Kidney epithelial cell (primary cell): ENCODE data around the gene KLHL3. TPM values are rescaled to one million over a fixed set of nuclear protein-coding genes. Genes with fewer than 3 reads are reported as not detected.
A peak's percentile ranks its signal among the peaks of the same experiment; 100 is the strongest.

ENCODE experiments used
- DNase-seq: peaks from one replicate; pipeline ENCODE4 v3.0.0-alpha.2; 2010; ENCODE audit warnings: low read depth
- H3K27me3 ChIP-seq: 2 replicates; pipeline ENCODE4 v1.6.0; 2011; ENCODE audit warnings: low read length; ENCODE audit not compliant: control insufficient read depth, insufficient read depth
- H3K36me3 ChIP-seq: 2 replicates; pipeline ENCODE4 v1.5.1; 2011; ENCODE audit warnings: low read length; ENCODE audit not compliant: control insufficient read depth, insufficient read depth
- H3K4me3 ChIP-seq: 2 replicates; pipeline ENCODE4 v1.5.1; 2011; ENCODE audit warnings: low read depth, mild to moderate bottlenecking, control low read depth, low read length
- total RNA-seq: library from RNA; depleted of rRNA; stranded (reverse); fragments of >200 nt; gene quantifications from 2 replicates; pipeline ENCODE4 v1.2.3, GENCODE V29; 2015
- TF ChIP-seq, protein P1 (sequence below): IDR thresholded peaks from 2 replicates; pipeline ENCODE4 v1.5.1; 2011; ENCODE audit warnings: mild to moderate bottlenecking, moderate library complexity, low read length, control low read depth, inconsistent platforms; ENCODE audit not compliant: insufficient read depth, poor library complexity, severe bottlenecking

Gene KLHL3
- total RNA-seq, 1 donor from 2014 or later: 2.8 TPM

DNA sequence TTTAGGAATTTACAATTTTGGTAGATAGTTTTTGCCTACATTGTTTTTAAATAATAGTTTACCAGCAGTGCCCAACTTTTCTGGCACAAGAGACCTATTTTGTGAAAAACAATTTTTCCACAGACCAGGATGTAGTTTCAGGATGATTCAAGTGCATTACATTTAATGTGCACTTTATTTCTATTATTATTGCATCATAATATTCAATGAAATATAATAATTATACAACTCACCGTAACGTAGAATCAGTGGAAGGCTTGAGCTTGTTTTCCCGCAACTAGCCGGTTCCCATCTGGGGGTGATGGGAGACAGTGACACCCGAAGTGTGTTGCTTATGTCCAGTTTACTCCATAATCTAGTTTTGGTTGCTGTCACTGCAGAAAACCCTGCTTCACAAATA, 21.7 kb upstream of the KLHL3 start:
- no peak for DNase-seq
- TF ChIP-seq, protein P1, sequence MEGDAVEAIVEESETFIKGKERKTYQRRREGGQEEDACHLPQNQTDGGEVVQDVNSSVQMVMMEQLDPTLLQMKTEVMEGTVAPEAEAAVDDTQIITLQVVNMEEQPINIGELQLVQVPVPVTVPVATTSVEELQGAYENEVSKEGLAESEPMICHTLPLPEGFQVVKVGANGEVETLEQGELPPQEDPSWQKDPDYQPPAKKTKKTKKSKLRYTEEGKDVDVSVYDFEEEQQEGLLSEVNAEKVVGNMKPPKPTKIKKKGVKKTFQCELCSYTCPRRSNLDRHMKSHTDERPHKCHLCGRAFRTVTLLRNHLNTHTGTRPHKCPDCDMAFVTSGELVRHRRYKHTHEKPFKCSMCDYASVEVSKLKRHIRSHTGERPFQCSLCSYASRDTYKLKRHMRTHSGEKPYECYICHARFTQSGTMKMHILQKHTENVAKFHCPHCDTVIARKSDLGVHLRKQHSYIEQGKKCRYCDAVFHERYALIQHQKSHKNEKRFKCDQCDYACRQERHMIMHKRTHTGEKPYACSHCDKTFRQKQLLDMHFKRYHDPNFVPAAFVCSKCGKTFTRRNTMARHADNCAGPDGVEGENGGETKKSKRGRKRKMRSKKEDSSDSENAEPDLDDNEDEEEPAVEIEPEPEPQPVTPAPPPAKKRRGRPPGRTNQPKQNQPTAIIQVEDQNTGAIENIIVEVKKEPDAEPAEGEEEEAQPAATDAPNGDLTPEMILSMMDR: no peak
- Histone ChIP-seq H3K36me3 (no peaks in the 10 kb centered on the region), H3K4me3 (no peak overlapping the region), H3K27me3 (no peaks in the 10 kb centered on the region)

DNA sequence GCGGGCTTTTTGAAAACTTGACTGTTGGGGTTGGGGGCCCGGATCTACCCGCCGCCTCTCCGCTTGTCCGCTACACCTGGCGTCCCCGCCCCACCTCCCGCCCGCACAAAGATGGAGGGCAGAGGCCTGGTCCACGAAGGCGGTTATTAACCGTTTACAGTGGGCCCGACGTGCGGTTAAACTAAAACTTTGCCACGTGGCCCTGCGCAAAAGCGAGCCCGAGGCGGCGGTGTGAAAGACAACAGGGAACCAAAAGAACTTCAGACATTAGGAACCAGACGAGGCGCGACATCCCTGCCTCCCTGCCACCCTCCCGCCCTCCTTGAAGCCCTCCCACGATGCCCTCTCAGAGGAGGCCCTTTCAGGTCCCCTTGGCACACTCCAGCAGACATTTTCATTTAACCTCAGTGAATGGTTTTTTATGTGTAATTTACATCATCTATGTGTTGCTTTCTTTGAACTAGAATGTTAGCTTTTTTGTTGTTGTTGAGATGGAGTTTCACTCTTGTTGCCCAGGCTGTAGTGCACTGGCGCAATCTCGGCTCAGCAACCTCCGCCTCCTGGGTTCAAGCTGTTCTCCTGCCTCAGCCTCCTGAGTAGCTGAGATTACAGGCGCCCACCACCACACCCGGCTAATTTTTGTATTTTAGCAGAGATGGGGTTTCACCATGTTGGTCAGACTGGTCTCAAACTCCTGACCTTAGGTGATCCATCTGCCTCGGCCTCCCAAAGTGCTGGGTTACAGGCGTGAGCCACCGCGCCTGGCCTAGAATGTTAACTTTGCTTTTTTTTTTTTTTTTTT, 19.3 kb upstream of the KLHL3 start:
- peak overlapping the region; percentile 74 for H3K4me3 ChIP-seq
- TF ChIP-seq, protein P1: no peak
- DNase-seq: no peak
- no peaks in the 10 kb centered on the region for H3K27me3 ChIP-seq
- no peaks in the 10 kb centered on the region for H3K36me3 ChIP-seq

DNA sequence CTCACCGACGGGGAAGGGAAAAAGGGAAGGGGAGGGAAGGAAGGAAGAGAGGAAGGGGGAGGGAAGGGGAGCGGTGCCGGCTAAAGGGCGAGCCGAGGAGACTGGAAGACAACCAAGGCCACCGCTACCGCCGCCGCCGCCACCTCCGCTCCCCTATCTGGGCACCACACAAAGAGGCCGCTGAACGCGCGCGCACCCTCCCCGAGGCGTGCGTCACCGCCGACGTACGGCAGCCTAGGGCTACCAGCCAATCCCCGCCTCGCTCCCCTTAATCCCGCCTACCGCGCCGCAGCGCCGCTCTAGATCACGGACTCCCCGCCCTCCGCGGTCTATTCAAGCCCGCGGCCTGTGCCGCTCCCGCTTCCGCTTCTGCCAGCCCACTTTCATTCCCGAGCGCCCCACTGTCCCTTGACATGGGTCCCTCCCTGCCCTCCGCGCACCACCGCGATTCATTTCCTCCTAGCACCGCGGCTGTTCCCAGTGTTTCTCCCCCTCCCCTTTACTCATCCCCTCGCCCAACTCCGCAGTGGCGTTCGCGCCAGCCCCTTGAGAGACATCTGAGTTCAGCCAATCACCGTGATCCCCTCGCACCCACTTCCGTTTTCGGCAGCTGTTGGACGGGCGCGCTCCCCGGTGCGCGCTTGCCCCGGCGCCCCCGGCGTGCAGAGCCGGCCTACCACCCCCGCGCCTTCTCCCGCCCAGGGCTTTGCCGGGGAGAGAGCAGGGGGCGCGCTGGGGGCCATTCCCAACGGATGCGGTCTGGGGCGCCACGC, 18.5 kb upstream of the KLHL3 start, which contains the start of gene HNRNPA0:
Gene HNRNPA0 (minus strand): TSS at position 176 of the 773 bp plus-strand sequence. CDS start 297 bp downstream, outside the sequence.
- TF ChIP-seq, protein P1: no peak

DNA sequence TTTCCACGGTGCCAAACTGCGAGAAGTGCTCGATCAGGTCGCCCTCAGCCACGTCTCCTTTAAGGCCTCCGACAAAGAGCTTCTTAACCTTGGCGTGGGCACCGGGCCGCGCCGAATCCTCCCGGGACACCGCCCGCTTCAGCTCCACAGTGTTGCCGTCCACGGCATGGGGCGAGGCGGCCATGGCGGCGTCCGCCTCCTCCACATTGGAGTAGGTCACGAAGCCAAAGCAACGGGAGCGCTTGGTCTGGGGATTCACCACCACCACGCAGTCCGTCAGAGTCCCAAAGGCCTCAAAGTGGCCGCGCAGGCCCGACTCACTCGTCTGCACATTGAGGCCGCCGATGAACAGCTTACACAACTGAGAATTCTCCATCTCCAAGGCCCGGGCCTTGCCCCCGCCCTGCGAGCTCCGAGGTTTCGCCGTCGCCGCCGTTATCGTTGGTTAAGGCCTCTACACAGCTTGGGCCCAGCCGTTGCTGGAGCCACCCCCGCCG, 17.9 kb upstream of the KLHL3 start:
- TF ChIP-seq, protein P1: no peak
- no peaks in the 10 kb centered on the region for H3K36me3 ChIP-seq
- DNase-seq: no peak

More for the DNA sequence above, 18.5 kb upstream of the KLHL3 start, which contains the start of gene HNRNPA0:
- H3K4me3 ChIP-seq: peak within 1 kb of the TSS; percentile 74
- no peaks in the 10 kb centered on the region for H3K27me3 ChIP-seq
- H3K36me3 ChIP-seq: no peaks in the 10 kb centered on the region
- DNase-seq: peak; percentile 83

DNA sequence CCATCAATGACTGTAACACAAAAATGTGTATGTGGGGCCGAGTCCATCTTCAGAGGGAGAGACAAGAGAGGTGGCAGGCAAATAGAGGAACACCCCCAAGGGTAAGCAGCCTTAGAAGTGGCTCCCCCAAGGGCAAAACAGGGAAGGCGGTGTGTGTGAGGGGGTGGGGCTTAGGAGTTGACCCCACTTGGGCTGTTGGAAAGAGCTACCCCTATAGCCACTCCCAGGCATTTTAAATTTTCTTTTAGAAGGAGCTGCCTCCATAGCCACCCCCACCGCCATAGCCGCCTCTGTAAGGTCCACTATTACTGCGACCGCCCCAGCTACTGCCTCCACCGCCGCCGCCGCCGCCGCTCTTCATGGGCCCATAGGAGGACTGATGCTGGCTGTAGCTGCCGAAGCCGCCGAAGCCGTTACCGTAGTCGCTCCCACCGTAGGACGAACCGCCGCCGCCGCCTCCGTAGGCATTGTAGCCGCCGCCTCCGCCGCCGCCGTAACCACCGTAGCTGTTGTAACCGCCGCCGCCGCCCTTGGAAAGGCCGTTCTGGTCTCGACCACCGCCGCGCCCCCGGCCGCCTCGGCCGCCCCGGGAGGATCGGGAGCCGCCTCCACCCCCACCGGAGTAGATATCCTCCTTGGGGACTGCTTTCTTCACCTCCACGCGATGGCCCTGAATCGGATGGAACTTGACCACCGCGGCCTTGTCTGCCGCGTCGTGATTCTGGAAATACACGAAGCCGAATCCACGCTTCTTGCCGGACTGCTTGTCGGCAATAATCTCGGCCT, 17.2 kb upstream of the KLHL3 start:
- TF ChIP-seq, protein P1: no peak
- no peaks in the 10 kb centered on the region for H3K36me3 ChIP-seq
- H3K4me3 ChIP-seq: peak overlapping the region; percentile 74
- DNase-seq: no peak
- no peaks in the 10 kb centered on the region for H3K27me3 ChIP-seq

More for the DNA sequence above, 17.9 kb upstream of the KLHL3 start:
- H3K27me3 ChIP-seq: no peaks in the 10 kb centered on the region
- peak overlapping the region; percentile 74 for H3K4me3 ChIP-seq
